Liver (tissue), 9 donors: Measurements from ENCODE around the gene JAZF1. TPM values are rescaled to one million over a fixed set of nuclear protein-coding genes. Genes with fewer than 3 reads are reported as not detected.

Experiments
- DNase-seq: peaks from one replicate; pipeline ENCODE4 v3.0.0-alpha.2; 2017; ENCODE audit warnings: low spot score
- H3K27ac ChIP-seq, 2 donors: one replicate each; pipeline ENCODE4 v1.7.0; 2013; ENCODE audit warnings: inconsistent platforms in 2 of 2, low read length in 2 of 2, control low read depth in 1 of 2, low read depth in 1 of 2, mild to moderate bottlenecking in 1 of 2
- H3K27me3 ChIP-seq, 4 donors: one replicate each; pipeline versions ENCODE4 v1.6.1 to v1.7.0; 2013; ENCODE audit warnings: low read length in 3 of 4, inconsistent platforms in 1 of 4, mild to moderate bottlenecking in 1 of 4, moderate library complexity in 1 of 4; ENCODE audit not compliant: control insufficient read depth in 4 of 4, insufficient read depth in 4 of 4
- H3K36me3 ChIP-seq, 4 donors: one replicate each; pipeline versions ENCODE4 v1.6.1 to v1.7.0; 2013; ENCODE audit warnings: low read length in 3 of 4, mild to moderate bottlenecking in 3 of 4, low read depth in 1 of 4, moderate library complexity in 1 of 4; ENCODE audit not compliant: control insufficient read depth in 4 of 4, insufficient read depth in 3 of 4
- H3K4me1 ChIP-seq, 4 donors: one replicate each; pipeline versions ENCODE4 v1.6.1 to v1.7.0; 2013; ENCODE audit warnings: low read length in 3 of 4, mild to moderate bottlenecking in 3 of 4, moderate library complexity in 1 of 4; ENCODE audit not compliant: control insufficient read depth in 4 of 4, insufficient read depth in 4 of 4
- H3K4me3 ChIP-seq, 3 donors: one replicate each; pipeline versions ENCODE4 v1.6.1 to v1.7.0; 2013; ENCODE audit warnings: low read length in 3 of 3, control low read depth in 1 of 3, low read depth in 1 of 3, mild to moderate bottlenecking in 1 of 3
- H3K9ac ChIP-seq, 2 donors: one replicate each; pipeline ENCODE4 v1.7.0; 2013; ENCODE audit warnings: low read length in 2 of 2, mild to moderate bottlenecking in 2 of 2, moderate library complexity in 2 of 2, control low read depth in 1 of 2, low read depth in 1 of 2
- H3K9me3 ChIP-seq, 4 donors: one replicate each; pipeline versions ENCODE4 v1.6.1 to v1.7.0; 2013; ENCODE audit warnings: low read length in 3 of 4; ENCODE audit not compliant: control insufficient read depth in 4 of 4
- ATF3 ChIP-seq: IDR thresholded peaks from 2 replicates; pipeline ENCODE4 v1.6.1; 2016; ENCODE audit warnings: antibody characterized with exemption
- CTCF ChIP-seq: fragments of 150-350 bp; IDR thresholded peaks from 2 replicates; pipeline ENCODE4 v1.5.1; 2017; ENCODE audit warnings: improper control_type of control experiment, low read depth, low read length; ENCODE audit not compliant: missing input control
- EGR1 ChIP-seq, 2 donors: IDR thresholded peaks; 2 replicates each; pipeline ENCODE4 v1.6.1; 2016 to 2018; ENCODE audit warnings: antibody characterized with exemption in 2 of 2, low read depth in 2 of 2
- FOXA1 ChIP-seq: IDR thresholded peaks from 2 replicates; pipeline ENCODE4 v1.6.1; 2016; ENCODE audit warnings: antibody characterized with exemption
- FOXA2 ChIP-seq: IDR thresholded peaks from 2 replicates; pipeline ENCODE4 v1.6.1; 2016; ENCODE audit warnings: antibody characterized with exemption
- GABPA ChIP-seq, 2 donors: IDR thresholded peaks in 1 of 2; conservative IDR thresholded peaks in 1 of 2; 2 replicates each; pipeline ENCODE4 v1.6.1; 2016; ENCODE audit warnings: antibody characterized with exemption in 2 of 2, mild to moderate bottlenecking in 1 of 2, moderate library complexity in 1 of 2
- HNF4A ChIP-seq, 2 donors: conservative IDR thresholded peaks; 2 replicates each; pipeline ENCODE4 v1.6.1; 2016; ENCODE audit warnings: antibody characterized with exemption in 2 of 2, mild to moderate bottlenecking in 2 of 2
- HNF4G ChIP-seq: IDR thresholded peaks from 2 replicates; pipeline ENCODE4 v1.6.1; 2016; ENCODE audit warnings: antibody characterized with exemption
- JUND ChIP-seq, 2 donors: IDR thresholded peaks; 2 replicates each; pipeline ENCODE4 v1.6.1; 2016; ENCODE audit warnings: antibody characterized with exemption in 2 of 2
- MAX ChIP-seq: IDR thresholded peaks from 2 replicates; pipeline ENCODE4 v1.6.1; 2016; ENCODE audit warnings: antibody characterized with exemption
- NR2F2 ChIP-seq: IDR thresholded peaks from 2 replicates; pipeline ENCODE4 v1.6.1; 2016; ENCODE audit warnings: antibody characterized with exemption
- RAD21 ChIP-seq, 2 donors: IDR thresholded peaks; 2 replicates each; pipeline ENCODE4 v1.6.1; 2016; ENCODE audit warnings: antibody characterized with exemption in 2 of 2, mild to moderate bottlenecking in 2 of 2
- REST ChIP-seq: IDR thresholded peaks from 2 replicates; pipeline ENCODE4 v1.6.1; 2016; ENCODE audit warnings: antibody characterized with exemption, mild to moderate bottlenecking
- RXRA ChIP-seq, 2 donors: IDR thresholded peaks; 2 replicates each; pipeline ENCODE4 v1.6.1; 2017 to 2018; ENCODE audit warnings: antibody characterized with exemption in 2 of 2, mild to moderate bottlenecking in 1 of 2
- SP1 ChIP-seq: IDR thresholded peaks from 2 replicates; pipeline ENCODE4 v1.6.1; 2018; ENCODE audit warnings: antibody characterized with exemption, mild to moderate bottlenecking
- TAF1 ChIP-seq: conservative IDR thresholded peaks from 2 replicates; pipeline ENCODE4 v1.6.1; 2016; ENCODE audit warnings: antibody characterized with exemption, mild to moderate bottlenecking
- YY1 ChIP-seq: IDR thresholded peaks from 2 replicates; pipeline ENCODE4 v1.6.1; 2016; ENCODE audit warnings: antibody characterized with exemption, mild to moderate bottlenecking
- ZBTB33 ChIP-seq: IDR thresholded peaks from 2 replicates; pipeline ENCODE4 v1.6.1; 2016; ENCODE audit warnings: antibody characterized with exemption
- WGBS: extraction: QIAGEN DNeasy Blood & Tissue Kit; methylation state at CpG from one replicate; pipeline ENCODE4 v1.1.7; 2013; 5-methylcytosine and 5-hydroxymethylcytosine counted together
- polyA plus RNA-seq, 2 donors: library from polyadenylated mRNA; stranded (reverse) in 1 of 2; unstranded in 1 of 2; fragments of 200-250 nt in 1 of 2; fragments of >200 nt in 1 of 2; fragmentation: Nextera tagmentation in 1 of 2; extraction: Ambion mirVana in 1 of 2; gene quantifications; one replicate each; pipeline versions ENCODE4 v1.2.1 to v1.2.3, GENCODE V29; 2013 to 2015
- total RNA-seq, 2 donors: library from RNA; depleted of rRNA; stranded (reverse); fragments of >200 nt; gene quantifications; one replicate each; pipeline ENCODE4 v1.2.3, GENCODE V29; 2014
- donor health status: healthy.
- donor health status: healthy.
- donor health status: healthy.
- donor health status: healthy.
- donor health status: healthy.

JAZF1 gene
- total and polyA plus RNA-seq, 4 donors = 2.7 to 17.8 (median 4.0) TPM

- DNase-seq = no peak
- H3K4me3 ChIP-seq = no peak overlapping the region
- TF ChIP-seq FOXA2 (peak; percentile 39), TAF1 (no peak), JUND (IDR thresholded peaks at IDR 0.05) (peak; percentile 38 to 74), YY1 (peak; percentile 64), RXRA (IDR thresholded peaks at IDR 0.05) (peak; percentile 47 to 74), ZBTB33 (peak; percentile 44), RAD21 (IDR thresholded peaks at IDR 0.05) (peak in 1 of 2 donors; percentile 22), NR2F2 (no peak), SP1 (peak; percentile 58), HNF4G (no peak), REST (peak; percentile 56), CTCF (no peak), ATF3 (peak; percentile 76), MAX (no peak), EGR1 (IDR thresholded peaks at IDR 0.05; ENCODE audit: low read depth in 2 of 2) (peak in 1 of 2 donors; percentile 22), FOXA1 (no peak), GABPA (IDR thresholded peaks at IDR 0.05 in 1 of 2, conservative IDR thresholded peaks at IDR 0.05 in 1 of 2) (no peak), HNF4A (conservative IDR thresholded peaks at IDR 0.05) (peak; percentile 51 to 63)
- no peaks in the 10 kb centered on the region for H3K36me3 ChIP-seq
- H3K9me3 ChIP-seq = no peaks in the 10 kb centered on the region
- peaks cover 5 to 21% (median 15%) of the 10 kb centered on the region in 4 donors for H3K4me1 ChIP-seq
- WGBS = 73% methylated on average over 8 of the region's 8 CpGs
- peak overlapping the region; percentile 25 to 51 for H3K27ac ChIP-seq
- no peak overlapping the region for H3K9ac ChIP-seq
- H3K27me3 ChIP-seq = no peaks in the 10 kb centered on the region
These were observed 97.2 kb downstream of the JAZF1 start for GRCh38 chr7:28083164-28083997.
